Smooth muscle cell (in vitro differentiated cells): ENCODE data around the gene BAD. TPM values are rescaled to one million over a fixed set of nuclear protein-coding genes. Genes with fewer than 3 reads are reported as not detected.

Source experiments
- DNase-seq: peaks from one replicate; lab custom pipeline; 2025; ENCODE audit not compliant: unreplicated experiment; lab: John Stamatoyannopoulos, UW
- H2AFZ ChIP-seq: fragments of 200-600 bp; sonication (generic); 2 replicates; pipeline ENCODE4 v1.6.0; 2016; ENCODE audit warnings: antibody characterized with exemption, low read depth, mild to moderate bottlenecking
- H3F3A ChIP-seq: fragments of 200-600 bp; sonication (generic); 2 replicates; pipeline ENCODE4 v1.6.0; 2017; ENCODE audit warnings: antibody characterized with exemption, low read depth
- H3K27ac ChIP-seq: fragments of 200-600 bp; sonication (generic); 2 replicates; pipeline ENCODE4 v1.5.1; 2016; ENCODE audit warnings: low read depth, mild to moderate bottlenecking
- H3K27me3 ChIP-seq: fragments of 200-600 bp; sonication (generic); 2 replicates; pipeline ENCODE4 v1.6.1; 2016; ENCODE audit warnings: low read depth, mild to moderate bottlenecking
- H3K36me3 ChIP-seq: fragments of 200-600 bp; sonication (generic); 2 replicates; pipeline ENCODE4 v1.5.1; 2016; ENCODE audit warnings: low read depth
- H3K4me1 ChIP-seq: fragments of 200-600 bp; sonication (generic); 2 replicates; pipeline ENCODE4 v1.5.1; 2016; ENCODE audit warnings: low read depth
- H3K4me2 ChIP-seq: fragments of 200-600 bp; sonication (generic); 2 replicates; pipeline ENCODE4 v1.6.0; 2016; ENCODE audit warnings: mild to moderate bottlenecking
- H3K4me3 ChIP-seq: fragments of 200-600 bp; sonication (generic); 2 replicates; pipeline ENCODE4 v1.5.1; 2016; ENCODE audit warnings: mild to moderate bottlenecking
- H3K79me2 ChIP-seq: fragments of 200-600 bp; sonication (generic); 2 replicates; pipeline ENCODE4 v1.6.0; 2016; ENCODE audit warnings: low read depth, mild to moderate bottlenecking
- H3K9ac ChIP-seq: fragments of 200-600 bp; sonication (generic); 2 replicates; pipeline ENCODE4 v1.6.0; 2016; ENCODE audit warnings: low read depth
- H3K9me3 ChIP-seq: fragments of 200-600 bp; sonication (generic); replicated peaks from 2 replicates; pipeline ENCODE4 v1.5.1; 2016; ENCODE audit warnings: low read depth
- H4K20me1 ChIP-seq: fragments of 200-600 bp; sonication (generic); 2 replicates; pipeline ENCODE4 v1.6.0; 2016; ENCODE audit warnings: low read depth
- WGBS: methylation state at CpG from one replicate; pipeline ENCODE4 v1.1.7; 2016; ENCODE audit warnings: low lambda C conversion rate; 5-methylcytosine and 5-hydroxymethylcytosine counted together
- polyA plus RNA-seq: library from polyadenylated mRNA; unstranded; fragments of >200 nt; fragmentation: Nextera tagmentation; extraction: Ambion mirVana; gene quantifications from 2 replicates; pipeline ENCODE4 v1.2.1, GENCODE V29; 2016
- total RNA-seq: library from RNA; depleted of rRNA; stranded (reverse); fragments of >200 nt; gene quantifications from 2 replicates; pipeline ENCODE4 v1.2.3, GENCODE V29; 2014
- TF ChIP-seq, protein P1 (sequence below): fragments of 200-600 bp; sonication (generic); IDR thresholded peaks from 2 replicates; pipeline ENCODE4 v1.5.1; 2017; ENCODE audit warnings: borderline replicate concordance, mild to moderate bottlenecking, antibody characterized with exemption; ENCODE audit not compliant: insufficient read depth, poor library complexity, severe bottlenecking

Gene BAD
- total and polyA plus RNA-seq, 2 experiments from 2014 or later = 65.8 to 117 TPM

DNA sequence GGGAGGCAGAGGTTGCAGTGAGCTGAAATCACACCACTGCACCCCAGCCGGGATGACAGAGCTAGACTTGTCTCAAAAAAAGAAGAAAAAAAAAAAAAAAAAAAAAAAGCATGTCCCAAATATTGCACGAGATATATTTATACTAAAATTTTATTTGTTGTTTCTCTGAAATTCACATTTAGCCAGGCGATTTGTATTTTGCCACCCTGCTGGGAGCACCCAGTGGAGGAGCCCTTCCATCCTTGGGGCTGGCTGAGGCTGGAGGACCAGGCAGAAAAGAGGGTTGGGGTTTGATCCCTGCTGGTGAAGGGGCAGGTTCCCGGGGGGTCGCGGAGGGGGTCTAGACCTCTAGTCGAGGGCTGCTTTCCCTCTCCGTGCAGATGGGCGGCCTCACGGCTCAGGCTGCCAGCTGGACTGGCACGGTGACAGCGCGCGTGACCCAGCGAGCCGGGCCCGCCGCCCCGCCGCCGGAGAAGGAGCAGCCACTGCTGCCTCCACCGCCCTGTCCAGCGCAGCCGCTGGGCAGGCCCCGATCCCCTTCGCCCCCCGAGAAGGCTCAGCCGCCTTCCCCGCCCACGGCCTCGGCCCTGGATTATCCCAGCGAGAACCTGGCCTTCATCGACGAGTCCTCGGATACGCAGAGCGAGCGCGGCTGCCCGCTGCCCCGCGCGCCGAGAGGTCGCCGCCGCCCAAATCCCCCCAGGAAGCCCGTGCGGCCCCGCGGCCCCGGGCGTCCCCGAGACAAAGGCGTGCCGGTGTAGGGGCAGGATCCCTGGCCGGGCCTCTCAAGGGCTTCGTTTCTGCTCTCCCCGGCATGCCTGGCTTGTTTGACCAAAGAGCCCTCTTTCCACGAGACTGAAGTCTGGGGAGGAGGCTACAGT lies 14.7 kb upstream of the BAD start:
- H3K79me2 ChIP-seq = no peaks in the 10 kb centered on the region
- no peak overlapping the region for H3K9ac ChIP-seq
- no peaks in the 10 kb centered on the region for H3F3A ChIP-seq
- no peak overlapping the region for H3K27ac ChIP-seq
- H3K9me3 ChIP-seq = no peaks in the 10 kb centered on the region
- H3K36me3 ChIP-seq = no peaks in the 10 kb centered on the region
- H3K27me3 ChIP-seq = peaks cover 65% of the 10 kb centered on the region
- no peak overlapping the region for H2AFZ ChIP-seq
- no peak for DNase-seq
- peaks cover 12% of the 10 kb centered on the region for H3K4me1 ChIP-seq
- H3K4me3 ChIP-seq = peak overlapping the region; percentile 37
- peak overlapping the region; percentile 77 for H3K4me2 ChIP-seq
- 10% methylated on average over 37 of the region's 60 CpGs for WGBS
- TF ChIP-seq, protein P1, sequence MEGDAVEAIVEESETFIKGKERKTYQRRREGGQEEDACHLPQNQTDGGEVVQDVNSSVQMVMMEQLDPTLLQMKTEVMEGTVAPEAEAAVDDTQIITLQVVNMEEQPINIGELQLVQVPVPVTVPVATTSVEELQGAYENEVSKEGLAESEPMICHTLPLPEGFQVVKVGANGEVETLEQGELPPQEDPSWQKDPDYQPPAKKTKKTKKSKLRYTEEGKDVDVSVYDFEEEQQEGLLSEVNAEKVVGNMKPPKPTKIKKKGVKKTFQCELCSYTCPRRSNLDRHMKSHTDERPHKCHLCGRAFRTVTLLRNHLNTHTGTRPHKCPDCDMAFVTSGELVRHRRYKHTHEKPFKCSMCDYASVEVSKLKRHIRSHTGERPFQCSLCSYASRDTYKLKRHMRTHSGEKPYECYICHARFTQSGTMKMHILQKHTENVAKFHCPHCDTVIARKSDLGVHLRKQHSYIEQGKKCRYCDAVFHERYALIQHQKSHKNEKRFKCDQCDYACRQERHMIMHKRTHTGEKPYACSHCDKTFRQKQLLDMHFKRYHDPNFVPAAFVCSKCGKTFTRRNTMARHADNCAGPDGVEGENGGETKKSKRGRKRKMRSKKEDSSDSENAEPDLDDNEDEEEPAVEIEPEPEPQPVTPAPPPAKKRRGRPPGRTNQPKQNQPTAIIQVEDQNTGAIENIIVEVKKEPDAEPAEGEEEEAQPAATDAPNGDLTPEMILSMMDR = no peak
- H4K20me1 ChIP-seq = no peaks in the 10 kb centered on the region

GRCh38 chr11:64297699-64298358 lies 13.4 kb upstream of the BAD start:
- Histone ChIP-seq H3K27me3 (peaks cover 79% of the 10 kb centered on the region), H3K4me1 (peaks cover 12% of the 10 kb centered on the region), H3F3A (no peaks in the 10 kb centered on the region), H3K36me3 (no peaks in the 10 kb centered on the region), H3K79me2 (no peaks in the 10 kb centered on the region), H3K4me2 (no peak overlapping the region), H3K4me3 (no peak overlapping the region), H4K20me1 (peaks cover 3% of the 10 kb centered on the region), H3K27ac (no peak overlapping the region), H2AFZ (no peak overlapping the region), H3K9me3 (no peaks in the 10 kb centered on the region), H3K9ac (no peak overlapping the region)
- TF ChIP-seq, protein P1 = no peak
- no peak for DNase-seq
- WGBS = 86% methylated on average over 18 of the region's 18 CpGs

GRCh38 chr11:64296830-64297698 lies 12.6 kb upstream of the BAD start:
- Histone ChIP-seq H2AFZ (no peak overlapping the region), H3F3A (no peaks in the 10 kb centered on the region), H3K27me3 (peaks cover 86% of the 10 kb centered on the region), H4K20me1 (peaks cover 11% of the 10 kb centered on the region), H3K9ac (no peak overlapping the region), H3K4me3 (no peak overlapping the region), H3K79me2 (no peaks in the 10 kb centered on the region), H3K27ac (no peak overlapping the region), H3K9me3 (no peaks in the 10 kb centered on the region), H3K4me1 (peaks cover 16% of the 10 kb centered on the region), H3K36me3 (no peaks in the 10 kb centered on the region), H3K4me2 (no peak overlapping the region)
- 45% methylated on average over 34 of the region's 34 CpGs for WGBS
- TF ChIP-seq, protein P1 = no peak
- DNase-seq = no peak
